GM18526 (cell line): ENCODE data around the gene FER1L5.

Experiments used
- POLR2A ChIP-seq: IDR thresholded peaks from 3 replicates; pipeline ENCODE4 v1.6.1; 2011; ENCODE audit not compliant: insufficient read length; ENCODE audit errors: extremely low read depth

The FER1L5 gene

GRCh38 chr2:96656540-96656939, 14.0 kb downstream of the FER1L5 start:
- TF ChIP-seq POLR2A = no peak

- TF ChIP-seq POLR2A = no peak
These were observed 18.8 kb downstream of the FER1L5 start for GRCh38 chr2:96661324-96661723.

- no peak for TF ChIP-seq POLR2A
These were observed 19.8 kb downstream of the FER1L5 start for GRCh38 chr2:96662360-96662759.

- no peak for TF ChIP-seq POLR2A
These were observed 20.6 kb downstream of the FER1L5 start for GRCh38 chr2:96663177-96663576.

GRCh38 chr2:96663829-96664228, 21.3 kb downstream of the FER1L5 start:
- no peak for TF ChIP-seq POLR2A

- no peak for TF ChIP-seq POLR2A
These were observed 21.9 kb downstream of the FER1L5 start for GRCh38 chr2:96664366-96664925.

- no peak for TF ChIP-seq POLR2A
These were observed 22.6 kb downstream of the FER1L5 start for GRCh38 chr2:96665083-96665569.

- TF ChIP-seq POLR2A = no peak
These were observed 26.2 kb downstream of the FER1L5 start for GRCh38 chr2:96668771-96669170.

GRCh38 chr2:96669539-96670215, 27.1 kb downstream of the FER1L5 start:
- no peak for TF ChIP-seq POLR2A

GRCh38 chr2:96679848-96680247, 37.3 kb downstream of the FER1L5 start:
- no peak for TF ChIP-seq POLR2A

GRCh38 chr2:96680561-96681141, 38.1 kb downstream of the FER1L5 start:
- no peak for TF ChIP-seq POLR2A

GRCh38 chr2:96681540-96681939, 39.0 kb downstream of the FER1L5 start:
- TF ChIP-seq POLR2A = no peak

GRCh38 chr2:96683307-96683706, 40.7 kb downstream of the FER1L5 start:
- no peak for TF ChIP-seq POLR2A

- no peak for TF ChIP-seq POLR2A
These were observed 41.6 kb downstream of the FER1L5 start for GRCh38 chr2:96683972-96684820.

GRCh38 chr2:96684883-96685576, 42.5 kb downstream of the FER1L5 start:
- TF ChIP-seq POLR2A = no peak
